Activated effector memory CD4-positive, alpha-beta T cell treated with anti-CD3 and anti-CD28 coated beads, Interleukin-2, amount 50 U/mL, for 16 hours (primary cell): ENCODE data around the gene SLC39A11.
"Not testable (repeated sequence)": the region's sequence is repeated elsewhere in the genome, so short reads cannot be mapped to it uniquely, and the experiment has no call there.

Source experiments
- DNase-seq: peaks from one replicate; pipeline ENCODE4 v3.0.0-alpha.2; 2020

The SLC39A11 gene

DNA sequence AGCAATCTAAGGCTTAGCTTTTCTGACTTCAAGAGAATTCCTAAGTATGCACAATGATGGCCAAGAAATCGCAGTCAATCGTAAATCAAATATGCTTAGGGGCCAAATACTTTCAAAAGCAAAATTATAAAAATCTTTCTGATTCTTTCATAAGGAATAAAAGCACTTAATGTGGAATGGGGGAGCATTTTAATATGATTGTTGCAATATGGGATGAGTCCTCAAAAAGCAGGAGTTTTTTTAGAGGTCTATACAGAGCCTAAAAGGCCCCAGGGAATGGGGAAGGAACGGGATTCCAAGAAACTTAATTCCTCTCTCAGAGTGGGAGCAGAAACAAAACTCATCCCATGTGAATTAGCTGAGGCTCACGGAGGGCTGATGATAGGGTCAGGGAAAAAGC is 14.7 kb upstream of the SLC39A11 start:
- no peak for DNase-seq

DNA sequence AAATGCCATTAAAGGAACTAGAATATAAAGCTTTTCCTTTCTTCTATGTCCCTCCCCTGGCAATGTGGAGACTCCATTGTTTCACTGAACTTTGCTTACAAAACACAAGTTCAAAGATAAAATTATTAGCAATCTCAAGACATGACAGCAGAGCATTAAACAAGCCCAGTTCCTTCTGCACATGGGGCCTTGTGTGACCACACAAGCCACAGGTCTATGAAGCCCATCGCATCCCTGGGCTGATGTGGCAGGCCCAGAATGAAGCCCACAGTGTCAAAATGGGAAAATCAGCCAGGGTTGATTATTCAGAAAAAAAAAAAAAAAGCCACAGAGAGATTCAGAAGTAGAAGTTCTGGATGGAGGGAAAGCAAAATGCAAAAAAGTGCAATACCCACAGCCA is 12.9 kb upstream of the SLC39A11 start:
- DNase-seq = no peak

DNA sequence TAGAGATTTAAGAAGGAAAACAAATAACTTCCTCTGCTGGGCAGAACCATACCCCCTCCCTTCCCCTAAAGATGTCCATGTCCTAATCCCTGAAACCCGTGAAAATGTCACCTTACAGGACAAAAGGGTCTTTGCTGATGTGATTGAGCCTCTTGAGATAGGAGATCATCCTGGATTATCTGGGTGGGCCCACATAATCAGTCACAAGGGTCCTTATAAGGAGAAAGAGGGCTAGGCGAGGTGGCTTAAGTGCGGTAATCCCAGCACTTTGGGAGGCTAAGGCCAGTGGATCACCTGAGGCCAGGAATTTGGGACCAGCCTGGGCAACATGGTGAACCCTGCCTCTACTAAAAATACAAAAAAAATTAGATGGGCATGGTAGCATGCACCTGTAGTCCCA is 12.0 kb upstream of the SLC39A11 start:
- DNase-seq = no peak

DNA sequence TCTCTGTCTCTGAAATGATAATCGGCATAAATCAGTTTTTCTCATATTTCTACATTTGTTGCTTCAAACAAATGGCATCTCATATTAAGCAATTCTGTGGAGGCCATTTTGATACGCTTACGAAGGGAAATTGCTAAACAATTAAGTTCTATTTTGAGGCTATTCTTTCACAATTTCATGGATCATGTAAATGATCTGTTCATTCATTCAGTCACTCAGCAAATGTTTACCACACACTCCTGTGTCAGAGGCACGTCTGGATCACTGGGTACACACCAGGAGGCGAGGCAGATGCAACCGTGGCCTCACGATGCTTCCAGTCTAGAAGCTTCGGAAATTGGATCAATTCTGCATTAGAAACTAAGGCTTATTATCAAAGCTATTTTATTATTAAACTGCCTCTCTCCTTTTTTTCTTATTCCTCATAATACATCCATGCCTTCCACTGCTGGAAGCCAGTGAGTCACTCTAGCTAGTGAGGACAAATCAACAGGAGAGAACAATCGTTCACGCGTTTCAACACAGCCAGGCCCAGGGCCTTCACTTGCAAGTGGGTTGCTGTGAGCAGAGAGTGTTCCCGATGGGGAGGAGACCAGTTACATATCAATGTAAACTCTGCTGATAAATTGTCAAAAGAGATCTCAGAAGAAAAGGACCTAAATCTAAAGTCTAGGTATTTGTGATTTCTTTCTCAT is 11.3 kb upstream of the SLC39A11 start:
- no peak for DNase-seq

DNA sequence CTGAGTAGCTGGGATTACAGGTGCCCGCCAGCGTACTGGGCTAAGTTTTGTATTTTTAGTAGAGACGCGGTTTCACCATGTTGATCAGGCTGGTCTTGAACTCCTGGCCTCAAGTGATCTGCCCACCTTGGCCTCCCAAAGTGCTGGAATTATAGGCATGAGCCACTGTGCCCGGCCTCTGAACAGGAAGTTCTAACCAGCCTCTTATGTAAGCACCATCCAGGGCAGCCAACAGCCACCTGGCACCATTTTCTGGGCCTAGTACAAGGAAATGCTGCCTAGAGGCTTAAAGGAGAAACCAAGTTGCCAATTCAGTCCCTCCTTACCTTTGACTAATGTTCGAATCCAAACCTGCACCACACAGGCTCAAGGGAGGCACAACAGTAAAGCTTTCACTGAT is 8.5 kb upstream of the SLC39A11 start:
- no peak for DNase-seq

DNA sequence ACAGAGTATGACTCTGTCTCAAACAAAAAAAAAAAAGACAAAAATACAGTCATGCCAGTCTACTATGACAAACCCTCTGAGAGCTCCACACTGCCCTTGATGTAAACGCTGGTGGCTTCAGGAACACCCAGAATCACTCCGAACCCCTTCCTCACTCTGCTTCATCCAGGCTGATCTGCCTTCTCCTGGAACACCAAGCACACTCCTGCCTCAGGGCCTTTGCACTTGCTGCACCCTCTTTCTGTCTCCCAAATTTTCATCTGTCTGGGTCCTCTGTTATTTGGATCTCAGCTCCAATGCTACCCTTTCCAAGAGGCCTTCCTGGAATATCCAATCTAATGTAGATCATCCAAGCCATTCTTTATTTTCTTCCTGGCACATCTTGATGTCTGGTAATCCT is 7.9 kb upstream of the SLC39A11 start:
- DNase-seq = no peak

DNA sequence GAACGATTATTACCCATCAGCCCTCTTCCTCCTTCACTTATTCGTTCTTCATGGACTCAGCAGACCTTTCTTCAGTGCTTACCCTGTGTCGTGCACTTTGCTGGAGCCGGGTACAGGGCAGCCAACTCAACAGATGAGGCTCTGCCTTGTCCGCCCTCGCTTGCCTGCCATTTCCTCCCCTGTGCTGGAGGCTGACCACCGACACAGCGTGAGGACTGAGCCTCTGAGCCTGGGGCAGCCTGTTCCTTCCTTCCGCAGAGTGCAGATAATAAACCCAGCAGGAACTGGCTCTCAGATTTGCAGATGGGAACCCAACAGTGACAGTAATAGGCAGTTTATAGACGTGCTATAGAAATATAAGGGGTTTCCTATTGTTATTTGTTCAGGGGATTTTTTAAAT is 7.0 kb upstream of the SLC39A11 start:
- DNase-seq = no peak

DNA sequence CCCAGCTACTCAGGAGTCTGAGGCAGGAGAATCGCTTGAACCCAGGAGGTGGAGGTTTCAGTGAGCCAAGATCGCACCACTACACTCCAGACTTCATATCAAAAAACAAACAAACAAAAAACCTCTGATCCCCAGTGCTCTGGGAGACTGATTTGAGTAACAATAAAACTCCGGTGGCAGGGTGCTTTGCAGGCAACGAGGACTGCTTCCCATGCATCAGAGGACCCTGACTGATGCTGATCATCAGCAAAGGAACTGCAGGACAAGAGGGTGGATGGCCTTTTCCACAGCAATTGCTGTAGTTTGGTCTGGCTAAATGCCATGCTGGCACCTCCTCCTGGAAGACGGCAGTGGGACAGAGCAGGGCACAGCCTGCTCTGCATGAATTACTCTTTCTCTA is 6.4 kb upstream of the SLC39A11 start:
- no peak for DNase-seq

DNA sequence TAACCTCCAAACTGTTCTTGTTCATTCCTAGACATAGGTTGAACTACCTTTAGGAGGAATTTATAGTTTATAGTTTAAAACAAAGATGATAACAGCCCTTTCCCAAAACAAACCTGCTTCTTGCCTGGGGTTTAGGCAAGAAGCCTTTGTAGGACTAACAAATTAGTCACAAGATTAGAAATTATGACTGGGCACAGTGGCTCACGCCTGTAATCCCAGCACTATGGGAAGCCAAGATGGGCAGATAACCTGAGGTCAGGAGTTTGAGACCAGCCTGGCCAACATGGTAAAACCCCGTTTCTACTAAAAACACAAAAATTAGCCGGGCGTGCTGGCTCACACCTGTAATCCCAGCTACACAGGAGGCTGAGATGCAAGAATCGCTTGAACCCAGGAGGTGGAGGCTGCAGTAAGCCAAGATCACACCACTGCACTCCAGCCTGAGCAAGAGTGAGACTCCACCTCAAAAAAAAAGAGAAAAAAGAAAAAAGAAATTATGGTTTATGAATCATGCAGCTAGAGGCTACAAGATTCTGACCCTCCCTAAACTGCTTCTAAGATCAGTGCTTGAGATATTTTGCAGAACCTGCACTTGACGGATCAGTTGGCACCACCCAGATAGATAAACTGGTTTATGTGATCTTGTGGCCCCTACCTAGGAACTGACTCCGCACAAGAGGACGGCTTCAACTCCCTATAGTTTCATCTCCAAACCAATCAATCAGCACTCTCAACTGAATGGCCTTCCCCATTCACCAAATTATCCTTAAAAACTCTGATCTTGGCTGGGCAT is 5.7 kb upstream of the SLC39A11 start:
- DNase-seq = not testable (repeated sequence)

DNA sequence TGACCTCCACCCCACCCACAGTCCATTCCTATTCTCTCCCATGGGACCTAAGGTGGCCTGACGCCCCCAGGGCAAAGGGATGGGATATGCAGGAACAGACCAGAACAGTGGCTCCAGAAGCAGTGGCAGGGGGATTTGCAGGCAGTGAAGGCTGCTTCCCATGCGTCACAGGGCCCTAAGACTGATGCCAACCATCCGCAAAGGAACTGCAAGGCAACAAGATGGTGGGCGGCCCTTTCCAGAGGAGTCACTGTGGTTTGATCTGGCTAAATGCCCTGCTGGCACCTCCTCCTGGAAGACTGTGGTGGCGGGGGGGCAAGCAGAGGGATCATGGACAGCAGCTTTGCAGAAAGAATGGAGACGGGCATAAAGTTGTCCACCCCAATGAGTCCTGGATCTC is 4.4 kb upstream of the SLC39A11 start:
- DNase-seq = no peak

DNA sequence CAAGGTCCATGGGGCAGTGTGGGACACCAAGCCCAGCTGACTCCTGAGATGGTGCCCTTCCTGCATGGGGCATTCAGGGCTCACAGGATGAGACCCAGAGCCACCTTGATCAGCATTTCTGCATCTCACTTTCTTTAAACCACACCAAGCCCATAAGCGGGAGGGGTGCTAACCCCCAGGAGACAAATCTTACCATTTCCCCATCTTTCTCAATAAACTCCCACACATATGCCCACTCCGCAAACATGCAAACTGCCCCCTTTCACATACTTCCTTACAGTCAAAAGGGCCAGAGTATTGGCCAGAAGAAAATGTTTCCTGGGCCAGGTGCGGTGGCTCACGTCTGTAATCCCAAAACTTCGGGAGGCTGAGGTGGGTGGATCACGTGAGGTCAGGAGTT is 3.7 kb upstream of the SLC39A11 start:
- no peak for DNase-seq

DNA sequence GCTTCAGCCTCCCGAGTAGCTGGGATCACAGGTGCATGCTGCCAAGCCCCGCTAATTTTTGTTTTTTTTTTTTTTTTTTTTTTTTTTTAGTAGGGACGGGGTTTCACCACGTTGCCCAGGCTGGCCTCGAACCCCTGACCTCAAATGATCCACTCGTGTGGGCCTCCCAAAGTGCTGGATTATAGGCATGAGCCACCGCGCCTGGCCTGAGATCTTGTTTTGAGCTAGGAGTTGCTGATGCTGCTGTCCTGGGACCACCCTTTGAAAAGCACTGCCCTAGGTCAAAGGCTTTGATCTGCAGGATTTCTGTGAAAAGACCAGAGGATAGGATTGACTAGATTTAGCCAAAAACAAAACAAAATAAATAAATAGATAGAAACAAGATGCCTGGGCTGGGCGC is 798 bp upstream of the SLC39A11 start:
- no peak for DNase-seq

DNA sequence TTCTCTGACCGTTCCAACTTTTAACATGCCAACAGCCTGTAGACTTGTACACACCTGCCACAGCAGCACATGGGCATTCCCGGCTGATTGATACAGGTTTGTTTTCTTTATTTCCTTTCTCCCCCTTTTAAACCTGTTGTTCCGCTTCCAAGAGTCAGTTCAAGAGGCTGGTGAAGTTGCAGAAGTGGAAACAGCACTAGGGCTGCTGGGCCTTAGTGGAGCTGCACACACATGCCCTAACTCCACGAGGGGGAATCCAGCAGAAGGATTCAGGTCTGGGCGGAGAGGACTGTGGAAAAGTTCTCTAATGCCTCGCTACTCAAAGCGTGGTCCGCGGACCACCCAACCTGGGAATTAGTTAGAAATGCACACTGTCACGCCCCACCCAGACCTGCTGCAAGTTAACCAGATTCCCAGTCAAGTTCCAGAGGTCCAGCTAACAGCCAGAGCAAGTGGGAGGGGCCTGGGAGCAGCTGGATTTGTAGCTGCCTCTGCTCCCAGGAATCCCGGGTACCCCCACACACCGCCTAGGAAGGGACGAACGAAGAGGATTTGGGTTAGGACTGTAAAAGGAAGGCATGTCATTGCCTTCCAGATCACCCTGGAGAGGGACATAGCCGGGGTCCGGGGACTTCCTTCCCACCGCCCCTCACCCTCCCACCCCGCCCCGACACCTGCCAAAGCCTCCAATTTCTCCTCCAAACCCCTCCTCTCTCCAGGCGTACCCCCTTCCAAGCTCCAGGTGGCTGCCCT is 542 bp downstream of the SLC39A11 start:
- DNase-seq = no peak

DNA sequence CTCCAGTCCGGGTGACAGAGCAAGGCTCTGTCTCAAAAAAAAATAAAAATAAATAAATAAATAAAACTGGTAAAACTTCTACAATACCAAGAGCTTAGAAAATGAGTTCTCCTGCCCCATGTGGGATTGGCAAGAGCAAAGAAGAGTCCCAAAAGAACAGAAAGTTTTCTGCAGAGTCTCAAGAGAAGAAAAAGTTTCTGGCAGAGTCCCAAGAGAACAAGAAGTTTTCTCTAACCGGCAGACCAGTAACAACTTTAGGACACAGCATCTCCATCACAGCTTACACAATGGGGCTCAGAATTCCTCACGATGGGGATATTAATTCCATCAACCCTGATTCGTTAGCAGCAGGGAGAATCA is 1.1 kb downstream of the SLC39A11 start:
- DNase-seq = no peak

DNA sequence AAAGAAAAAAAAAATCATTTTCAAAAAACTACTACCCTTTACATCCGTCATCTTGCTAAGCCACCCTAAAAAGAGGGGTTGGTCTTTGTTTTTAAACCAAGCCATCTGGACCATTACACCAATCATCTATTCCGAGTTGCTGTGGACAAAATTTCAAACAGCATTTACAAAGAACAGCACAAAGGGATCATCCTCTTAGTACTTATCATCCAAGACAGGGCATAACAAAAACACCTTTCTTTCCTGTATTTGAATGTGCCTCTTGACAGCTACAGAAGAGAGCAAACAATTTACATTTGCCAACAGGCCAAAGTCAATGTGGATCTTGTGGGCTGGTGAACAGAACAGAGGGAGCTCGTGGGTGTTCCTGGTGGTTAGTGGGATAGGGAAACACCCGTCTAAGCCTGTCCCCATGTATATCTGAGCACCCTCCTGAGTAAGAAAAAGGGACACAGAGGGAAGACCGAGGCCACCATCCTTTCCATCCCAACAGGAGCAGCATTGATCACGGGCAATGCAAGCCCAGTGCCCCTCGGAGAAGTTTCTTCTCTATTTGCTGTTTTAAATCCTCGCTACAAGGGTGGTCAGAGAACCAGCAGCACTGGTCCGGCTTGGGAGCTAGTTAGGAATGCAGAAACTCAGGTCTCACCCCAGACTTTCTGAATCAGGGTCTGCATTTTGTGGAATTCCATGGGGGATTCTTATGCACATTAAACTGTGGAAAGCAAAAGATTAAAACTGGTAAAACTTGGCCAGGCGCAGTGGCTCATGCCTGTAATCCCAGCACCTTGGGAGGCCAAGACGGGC is 1.9 kb downstream of the SLC39A11 start:
- DNase-seq = no peak

DNA sequence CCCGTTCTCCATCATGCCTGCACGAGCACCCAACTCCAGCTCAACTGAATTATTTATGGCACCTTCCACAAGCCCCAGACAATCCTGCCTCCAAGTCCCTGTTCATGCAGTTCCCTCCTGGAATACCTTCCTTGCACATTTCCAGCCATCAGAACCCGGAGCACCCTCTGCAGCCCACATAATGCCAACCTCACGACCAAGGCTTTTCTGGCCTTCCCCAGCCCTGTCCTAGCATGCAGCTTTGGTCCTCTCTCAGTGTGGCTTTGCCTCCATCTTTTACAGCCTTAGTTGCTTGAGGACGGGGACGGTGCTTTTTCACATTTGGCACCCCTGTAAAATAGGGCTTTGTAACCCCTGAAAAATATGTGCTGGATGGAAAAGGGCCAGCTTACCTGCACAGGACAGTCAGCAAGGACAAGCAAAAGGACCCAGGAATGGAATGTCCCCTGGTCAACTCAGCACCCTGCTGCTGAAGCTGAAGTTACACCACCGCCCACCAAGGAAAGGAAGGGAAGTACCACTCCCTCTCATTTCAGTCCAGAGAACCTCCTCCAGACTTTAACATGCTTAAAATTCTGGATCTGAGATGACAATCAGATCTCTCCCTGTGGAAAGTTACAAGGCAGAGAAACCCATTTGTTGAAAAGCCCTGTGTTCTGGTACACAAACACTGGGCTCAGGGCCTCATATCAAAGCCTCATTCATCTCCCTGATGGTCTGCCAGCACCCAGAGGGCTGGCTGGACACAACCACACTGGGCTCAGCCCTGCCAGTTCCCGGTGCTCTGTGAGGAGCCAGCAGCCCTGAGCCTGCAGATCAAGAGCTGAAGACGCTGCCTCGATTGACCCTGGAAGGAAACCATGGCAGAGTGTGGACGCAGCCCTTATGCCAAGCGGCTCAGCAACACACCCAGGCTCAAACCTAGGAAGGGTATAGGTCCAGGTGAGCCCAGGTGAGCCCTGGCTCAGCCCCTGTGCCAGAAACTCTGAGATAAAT is 2.9 kb downstream of the SLC39A11 start:
- no peak for DNase-seq

DNA sequence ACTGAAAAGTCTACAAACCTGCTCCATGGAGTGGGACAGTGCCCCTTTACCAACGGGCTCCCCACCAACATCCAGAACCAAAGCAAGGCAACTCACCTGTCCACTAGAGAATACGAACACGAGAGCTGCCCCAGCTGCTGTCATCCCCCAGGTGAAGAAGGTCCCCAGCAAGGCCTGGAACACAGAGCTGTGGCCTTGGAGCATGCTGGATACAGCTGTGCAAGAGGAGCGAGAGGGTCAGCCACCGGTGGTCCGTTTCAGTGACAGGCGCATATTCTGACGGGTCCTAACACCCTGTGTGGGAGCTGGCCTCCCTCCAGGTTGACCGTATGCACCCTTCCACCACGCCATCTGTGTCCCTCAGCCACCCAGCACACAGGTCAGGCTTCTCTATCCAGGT is 3.9 kb downstream of the SLC39A11 start:
- no peak for DNase-seq

DNA sequence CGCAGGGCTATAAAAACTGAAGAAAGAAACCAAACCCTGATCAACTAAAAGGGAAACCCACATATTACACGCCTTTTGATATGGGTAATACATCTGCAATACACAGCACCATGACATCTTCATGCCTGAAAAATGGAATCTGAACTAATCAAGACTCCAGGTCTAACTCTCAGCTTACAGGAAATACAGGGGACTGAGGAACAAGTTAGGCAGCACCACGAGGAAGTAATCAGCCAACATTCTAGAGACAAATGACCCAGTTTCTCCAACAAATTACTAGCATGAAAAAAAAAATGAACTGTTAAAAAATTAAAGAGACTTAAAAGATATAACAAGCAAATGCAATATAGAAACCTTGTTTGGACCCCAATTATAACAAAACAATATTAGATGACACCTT is 9.1 kb downstream of the SLC39A11 start:
- no peak for DNase-seq

DNA sequence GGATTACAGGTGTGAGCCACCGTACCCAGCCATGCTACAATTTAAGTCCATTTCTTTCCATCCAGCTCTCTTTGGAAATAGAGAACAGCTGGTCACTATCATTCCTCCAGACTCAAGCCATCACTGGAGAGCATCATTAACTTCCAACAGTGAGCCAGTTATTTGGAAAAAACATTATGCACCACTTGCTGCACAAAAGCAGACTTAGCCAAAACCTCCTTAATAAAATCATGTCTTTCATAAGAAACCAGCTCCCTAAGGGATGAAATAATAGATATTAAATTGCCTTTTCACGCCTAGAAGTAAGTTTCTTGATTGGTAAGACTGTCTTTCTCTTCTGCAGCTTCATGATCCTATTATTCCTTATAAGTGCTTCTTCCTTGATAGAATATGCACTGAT is 17.9 kb downstream of the SLC39A11 start:
- DNase-seq = no peak

DNA sequence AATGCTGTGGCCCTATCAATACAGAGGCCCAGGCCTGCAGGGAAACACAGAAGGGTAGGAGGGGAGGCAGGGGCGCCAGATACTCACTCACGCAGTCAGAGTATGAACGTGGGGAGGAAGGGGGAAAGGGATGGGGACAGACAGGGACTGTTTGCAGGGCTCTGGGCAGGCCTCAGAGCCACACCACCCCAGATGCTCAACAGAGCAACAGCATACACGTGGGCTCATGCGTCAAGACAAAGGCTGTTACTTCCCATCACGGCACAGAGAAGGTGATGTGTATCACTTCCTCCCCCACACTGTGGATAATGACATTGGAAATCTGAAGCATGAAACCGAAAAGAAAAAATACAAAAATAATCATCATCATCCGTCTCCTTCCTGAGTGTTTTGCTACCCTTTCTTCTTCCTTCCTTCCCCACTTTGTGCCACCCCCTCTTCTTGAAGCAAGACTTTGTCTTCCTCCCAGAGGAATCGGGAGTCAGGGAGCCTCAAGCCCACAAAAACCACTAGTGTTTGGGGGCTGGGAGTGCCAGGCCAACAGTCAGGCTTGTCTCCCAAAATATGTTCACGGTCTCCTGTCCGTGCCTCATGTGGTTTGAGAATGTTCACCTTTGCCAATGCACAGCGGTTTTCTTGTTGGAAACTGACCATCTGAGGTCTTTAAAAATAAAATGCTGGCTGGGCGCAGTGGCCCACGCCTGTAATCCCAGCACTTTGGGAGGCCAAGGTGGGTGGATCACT is 20.1 kb downstream of the SLC39A11 start:
- DNase-seq = no peak
